Bone marrow (tissue), 2 donors: ENCODE data around the gene DIP2B.
"Not testable (repeated sequence)": the region's sequence is repeated elsewhere in the genome, so short reads cannot be mapped to it uniquely, and the experiment has no call there.

ENCODE experiments used
- DNase-seq, 2 donors: peaks; one replicate each; lab custom pipeline; 2025; lab: John Stamatoyannopoulos, UW

DIP2B gene

GRCh38 chr12:50518090-50518489 lies 13.3 kb downstream of the DIP2B start:
- DNase-seq: no peak

- DNase-seq: no peak
Observed at GRCh38 chr12:50519353-50519752, 14.6 kb downstream of the DIP2B start.

GRCh38 chr12:50520416-50521207 lies 15.8 kb downstream of the DIP2B start:
- DNase-seq: peak in 1 of 2 donors; percentile 51

GRCh38 chr12:50521781-50522180 lies 17.0 kb downstream of the DIP2B start:
- DNase-seq: not testable (repeated sequence)

GRCh38 chr12:50523772-50524171 lies 19.0 kb downstream of the DIP2B start:
- no peak for DNase-seq

- DNase-seq: no peak
Observed at GRCh38 chr12:50524621-50525020, 19.8 kb downstream of the DIP2B start.

- DNase-seq: no peak
Observed at GRCh38 chr12:50525422-50525821, 20.6 kb downstream of the DIP2B start.

- DNase-seq: no peak
Observed at GRCh38 chr12:50527359-50527726, 22.6 kb downstream of the DIP2B start.

- DNase-seq: no peak
Observed at GRCh38 chr12:50528800-50529199, 24.0 kb downstream of the DIP2B start.

GRCh38 chr12:50529345-50529744 lies 24.6 kb downstream of the DIP2B start:
- DNase-seq: no peak

- no peak for DNase-seq
Observed at GRCh38 chr12:50530532-50530931, 25.7 kb downstream of the DIP2B start.

GRCh38 chr12:50533203-50533584 lies 28.4 kb downstream of the DIP2B start:
- DNase-seq: no peak

- no peak for DNase-seq
Observed at GRCh38 chr12:50533971-50534370, 29.2 kb downstream of the DIP2B start.

- no peak for DNase-seq
Observed at GRCh38 chr12:50536831-50537537, 32.2 kb downstream of the DIP2B start.

GRCh38 chr12:50537538-50537919 lies 32.7 kb downstream of the DIP2B start:
- peak in 1 of 2 donors; percentile 60 for DNase-seq

- DNase-seq: no peak
Observed at GRCh38 chr12:50538182-50538581, 33.4 kb downstream of the DIP2B start.

- no peak for DNase-seq
Observed at GRCh38 chr12:50541139-50541538, 36.4 kb downstream of the DIP2B start.

- no peak for DNase-seq
Observed at GRCh38 chr12:50542448-50542847, 37.7 kb downstream of the DIP2B start.

- DNase-seq: not testable (repeated sequence)
Observed at GRCh38 chr12:50543188-50543587, 38.4 kb downstream of the DIP2B start.

GRCh38 chr12:50545213-50545612 lies 40.4 kb downstream of the DIP2B start:
- DNase-seq: no peak

- DNase-seq: no peak
Observed at GRCh38 chr12:50545786-50546185, 41.0 kb downstream of the DIP2B start.

- no peak for DNase-seq
Observed at GRCh38 chr12:50546441-50547318, 41.9 kb downstream of the DIP2B start.

GRCh38 chr12:50547742-50548141 lies 43.0 kb downstream of the DIP2B start:
- no peak for DNase-seq
